ENCODE results near the gene HSPA2. TPM values are rescaled to one million over a fixed set of nuclear protein-coding genes. Genes with fewer than 3 reads are reported as not detected.

HSPA2 gene
- total RNA-seq, 4 donors from 2014 or later, result 79.3 to 111 (median 98.9) TPM

DNA sequence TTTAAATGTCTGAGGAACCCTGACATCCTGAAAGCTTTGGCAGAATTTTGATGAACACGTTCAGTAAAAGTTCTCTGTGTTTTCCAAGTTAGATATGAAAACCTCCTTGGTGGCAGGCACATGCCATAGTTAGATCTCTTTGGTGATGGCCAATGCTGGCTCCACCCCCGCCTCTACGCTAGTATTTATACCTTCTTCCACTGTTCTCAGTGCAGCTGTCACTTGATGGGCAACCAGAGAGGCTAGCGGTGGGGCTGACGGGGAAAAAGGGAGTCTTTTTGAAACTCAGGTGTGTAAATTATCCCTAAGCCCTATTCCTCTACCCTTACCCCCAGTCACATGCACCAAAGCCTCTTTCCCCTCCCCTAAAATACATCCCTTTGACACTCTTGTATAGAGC is 41.3 kb downstream of the HSPA2 start:
- H3K4me1 ChIP-seq, result no peaks in the 10 kb centered on the region
- 64 to 81% methylated on average over 5 of the region's 5 CpGs for WGBS, 2 donors
- DNase-seq (ENCODE audit: low spot score in 2 of 2), result no peak
- H3K27ac ChIP-seq, result peak overlapping the region in 1 of 4 donors; percentile 4
- H3K36me3 ChIP-seq, result no peaks in the 10 kb centered on the region
- H3K4me3 ChIP-seq, result no peak overlapping the region
- no peaks in the 10 kb centered on the region for H3K27me3 ChIP-seq
- H3K9me3 ChIP-seq, result no peaks in the 10 kb centered on the region
- TF ChIP-seq POLR2A (IDR thresholded peaks at IDR 0.05) (no peak), EP300 (IDR thresholded peaks at IDR 0.05) (no peak)
- TF ChIP-seq, protein P1, sequence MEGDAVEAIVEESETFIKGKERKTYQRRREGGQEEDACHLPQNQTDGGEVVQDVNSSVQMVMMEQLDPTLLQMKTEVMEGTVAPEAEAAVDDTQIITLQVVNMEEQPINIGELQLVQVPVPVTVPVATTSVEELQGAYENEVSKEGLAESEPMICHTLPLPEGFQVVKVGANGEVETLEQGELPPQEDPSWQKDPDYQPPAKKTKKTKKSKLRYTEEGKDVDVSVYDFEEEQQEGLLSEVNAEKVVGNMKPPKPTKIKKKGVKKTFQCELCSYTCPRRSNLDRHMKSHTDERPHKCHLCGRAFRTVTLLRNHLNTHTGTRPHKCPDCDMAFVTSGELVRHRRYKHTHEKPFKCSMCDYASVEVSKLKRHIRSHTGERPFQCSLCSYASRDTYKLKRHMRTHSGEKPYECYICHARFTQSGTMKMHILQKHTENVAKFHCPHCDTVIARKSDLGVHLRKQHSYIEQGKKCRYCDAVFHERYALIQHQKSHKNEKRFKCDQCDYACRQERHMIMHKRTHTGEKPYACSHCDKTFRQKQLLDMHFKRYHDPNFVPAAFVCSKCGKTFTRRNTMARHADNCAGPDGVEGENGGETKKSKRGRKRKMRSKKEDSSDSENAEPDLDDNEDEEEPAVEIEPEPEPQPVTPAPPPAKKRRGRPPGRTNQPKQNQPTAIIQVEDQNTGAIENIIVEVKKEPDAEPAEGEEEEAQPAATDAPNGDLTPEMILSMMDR (IDR thresholded peaks at IDR 0.05), result no peak

DNA sequence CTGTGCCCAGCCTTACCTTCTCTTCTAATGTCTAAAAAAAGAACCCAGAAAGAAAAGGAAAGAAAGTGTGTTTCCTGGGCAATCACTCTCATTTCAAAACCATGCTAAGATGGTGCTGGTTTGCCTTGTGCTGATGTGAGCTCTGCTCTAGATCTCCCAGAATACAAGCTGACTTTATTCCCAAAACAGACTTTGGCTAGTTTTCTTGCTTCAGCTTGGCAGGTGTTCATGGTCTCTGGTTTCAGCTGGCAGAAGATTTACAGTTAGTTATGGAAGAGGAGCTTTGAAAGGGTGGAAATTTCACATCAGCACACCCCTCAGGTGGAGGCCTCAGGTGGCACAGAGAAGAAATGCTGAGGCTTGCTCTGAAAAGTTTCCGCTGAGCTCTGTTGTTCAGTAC is 43.6 kb downstream of the HSPA2 start:
- no peaks in the 10 kb centered on the region for H3K36me3 ChIP-seq
- H3K27ac ChIP-seq, result no peak overlapping the region
- H3K27me3 ChIP-seq, result no peaks in the 10 kb centered on the region
- DNase-seq (ENCODE audit: low spot score in 2 of 2), result no peak
- H3K4me1 ChIP-seq, result no peaks in the 10 kb centered on the region
- no peak overlapping the region for H3K4me3 ChIP-seq
- 96 to 100% methylated on average over 1 of the region's 1 CpG for WGBS, 2 donors
- no peak for TF ChIP-seq EP300 (IDR thresholded peaks at IDR 0.05)
- TF ChIP-seq POLR2A (IDR thresholded peaks at IDR 0.05), result no peak
- TF ChIP-seq, protein P1 (IDR thresholded peaks at IDR 0.05), result no peak
- no peaks in the 10 kb centered on the region for H3K9me3 ChIP-seq

DNA sequence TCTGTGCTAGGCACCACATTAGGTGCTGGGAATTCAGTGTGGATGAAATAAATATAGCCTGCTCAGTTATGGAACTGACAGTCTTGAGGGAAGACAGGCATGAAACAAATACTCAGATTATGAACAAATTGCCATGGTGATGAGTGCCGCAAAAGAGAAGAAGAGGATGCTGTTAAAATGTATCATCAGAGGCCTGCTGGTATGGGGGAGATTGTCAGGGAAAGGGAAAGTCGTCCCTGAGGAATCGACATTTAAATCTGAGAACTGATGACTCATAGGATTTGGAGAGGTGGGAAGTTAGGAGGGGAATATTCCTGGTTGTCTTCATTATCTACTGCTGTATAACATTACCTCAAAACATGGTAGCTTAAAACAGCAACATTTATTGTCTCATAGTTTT is 51.3 kb downstream of the HSPA2 start:
- no peak for TF ChIP-seq POLR2A (IDR thresholded peaks at IDR 0.05)
- TF ChIP-seq, protein P1 (IDR thresholded peaks at IDR 0.05), result no peak
- TF ChIP-seq EP300 (IDR thresholded peaks at IDR 0.05), result no peak
- Histone ChIP-seq H3K9me3 (no peaks in the 10 kb centered on the region), H3K27ac (no peak overlapping the region), H3K4me1 (no peaks in the 10 kb centered on the region), H3K27me3 (no peaks in the 10 kb centered on the region), H3K4me3 (no peak overlapping the region), H3K36me3 (no peaks in the 10 kb centered on the region)
- no peak for DNase-seq (ENCODE audit: low spot score in 2 of 2)
- WGBS, 2 donors, result 86 to 88% methylated on average over 3 of the region's 3 CpGs

Small RNA genes within 50 kb of the gene (small RNA-seq; reads per million reads assigned to genes)
- gene AL049869.4, result not detected

Other genes with a start within 250 kb of the HSPA2 start
- 1 to 10 TPM in 3 of 4 donors, under 1 TPM in 1; 0.59 to 2.4 (median 1.5) TPM for gene ESR2, start 246.4 kb upstream of the HSPA2 start, total RNA-seq
- 10 to 100 TPM; 52.0 to 59.4 (median 56.7) TPM for gene MTHFD1, start 152.4 kb upstream of the HSPA2 start, total RNA-seq
- gene AKAP5, start 75.2 kb upstream of the HSPA2 start, total RNA-seq, result under 1 TPM; 0.22 to 0.90 (median 0.50) TPM
- gene ZBTB25, start 36.9 kb upstream of the HSPA2 start, total RNA-seq, result 10 to 100 TPM; 14.9 to 26.4 (median 16.6) TPM
- gene ZBTB1, start 36.0 kb upstream of the HSPA2 start, total RNA-seq, result 10 to 100 TPM; 46.5 to 66.9 (median 55.9) TPM
- gene PPP1R36, start 9.2 kb downstream of the HSPA2 start, total RNA-seq, result 1 to 10 TPM in 3 of 4 donors, under 1 TPM in 1; 0.59 to 7.6 (median 4.4) TPM
- 10 to 100 TPM; 33.3 to 73.9 (median 63.1) TPM for gene PLEKHG3, start 163.7 kb downstream of the HSPA2 start, total RNA-seq

Measured in tibial nerve (tissue), 4 donors.